ENCODE data around the gene IL3. TPM values are rescaled to one million over a fixed set of nuclear protein-coding genes. Genes with fewer than 3 reads are reported as not detected.

Gene IL3
- polyA plus RNA-seq, 4 donors: not detected

GRCh38 chr5:132087176-132087575 lies 26.7 kb downstream of the IL3 start:
- no peak for DNase-seq (ENCODE audit: low read depth in 4 of 4, low spot score in 2 of 4)

GRCh38 chr5:132087661-132088060 lies 27.2 kb downstream of the IL3 start:
- no peak for DNase-seq (ENCODE audit: low read depth in 4 of 4, low spot score in 2 of 4)

- no peak for DNase-seq (ENCODE audit: low read depth in 4 of 4, low spot score in 2 of 4)
Measured at GRCh38 chr5:132089363-132089762, 28.9 kb downstream of the IL3 start.

- DNase-seq (ENCODE audit: low read depth in 4 of 4, low spot score in 2 of 4): no peak
Measured at GRCh38 chr5:132090107-132090506, 29.7 kb downstream of the IL3 start.

- DNase-seq (ENCODE audit: low read depth in 4 of 4, low spot score in 2 of 4): no peak
Measured at GRCh38 chr5:132093271-132093670, 32.8 kb downstream of the IL3 start.

GRCh38 chr5:132094393-132095076 lies 34.1 kb downstream of the IL3 start:
- no peak for DNase-seq (ENCODE audit: low read depth in 4 of 4, low spot score in 2 of 4)

- DNase-seq (ENCODE audit: low read depth in 4 of 4, low spot score in 2 of 4): no peak
Measured at GRCh38 chr5:132095077-132095410, 34.6 kb downstream of the IL3 start.

- DNase-seq (ENCODE audit: low read depth in 4 of 4, low spot score in 2 of 4): no peak
Measured at GRCh38 chr5:132095424-132095972, 35.0 kb downstream of the IL3 start.

GRCh38 chr5:132096904-132097303 lies 36.4 kb downstream of the IL3 start:
- no peak for DNase-seq (ENCODE audit: low read depth in 4 of 4, low spot score in 2 of 4)

GRCh38 chr5:132098151-132098594 lies 37.7 kb downstream of the IL3 start:
- no peak for DNase-seq (ENCODE audit: low read depth in 4 of 4, low spot score in 2 of 4)

- no peak for DNase-seq (ENCODE audit: low read depth in 4 of 4, low spot score in 2 of 4)
Measured at GRCh38 chr5:132098621-132099020, 38.2 kb downstream of the IL3 start.

GRCh38 chr5:132099076-132099748 lies 38.8 kb downstream of the IL3 start:
- DNase-seq (ENCODE audit: low read depth in 4 of 4, low spot score in 2 of 4): no peak

GRCh38 chr5:132099905-132100304 lies 39.5 kb downstream of the IL3 start:
- DNase-seq (ENCODE audit: low read depth in 4 of 4, low spot score in 2 of 4): no peak

GRCh38 chr5:132100672-132101261 lies 40.3 kb downstream of the IL3 start:
- DNase-seq (ENCODE audit: low read depth in 4 of 4, low spot score in 2 of 4): no peak

- no peak for DNase-seq (ENCODE audit: low read depth in 4 of 4, low spot score in 2 of 4)
Measured at GRCh38 chr5:132101385-132101880, 41.0 kb downstream of the IL3 start.

- no peak for DNase-seq (ENCODE audit: low read depth in 4 of 4, low spot score in 2 of 4)
Measured at GRCh38 chr5:132102101-132102701, 41.7 kb downstream of the IL3 start.

- no peak for DNase-seq (ENCODE audit: low read depth in 4 of 4, low spot score in 2 of 4)
Measured at GRCh38 chr5:132102944-132103331, 42.5 kb downstream of the IL3 start.

- no peak for DNase-seq (ENCODE audit: low read depth in 4 of 4, low spot score in 2 of 4)
Measured at GRCh38 chr5:132103332-132103951, 43.0 kb downstream of the IL3 start.

GRCh38 chr5:132103969-132104391 lies 43.5 kb downstream of the IL3 start:
- DNase-seq (ENCODE audit: low read depth in 4 of 4, low spot score in 2 of 4): no peak

- DNase-seq (ENCODE audit: low read depth in 4 of 4, low spot score in 2 of 4): no peak
Measured at GRCh38 chr5:132104556-132104955, 44.1 kb downstream of the IL3 start.

- no peak for DNase-seq (ENCODE audit: low read depth in 4 of 4, low spot score in 2 of 4)
Measured at GRCh38 chr5:132105688-132106087, 45.2 kb downstream of the IL3 start.
